Liver (tissue), 9 donors: ENCODE measurements around the gene NUDT1. TPM values are rescaled to one million over a fixed set of nuclear protein-coding genes. Genes with fewer than 3 reads are reported as not detected.

ENCODE experiments used
- DNase-seq: peaks from one replicate; pipeline ENCODE4 v3.0.0-alpha.2; 2017; ENCODE audit warnings: low spot score
- H3K27ac ChIP-seq, 2 donors: one replicate each; pipeline ENCODE4 v1.7.0; 2013; ENCODE audit warnings: inconsistent platforms in 2 of 2, low read length in 2 of 2, control low read depth in 1 of 2, low read depth in 1 of 2, mild to moderate bottlenecking in 1 of 2
- H3K27me3 ChIP-seq, 4 donors: one replicate each; pipeline versions ENCODE4 v1.6.1 to v1.7.0; 2013; ENCODE audit warnings: low read length in 3 of 4, inconsistent platforms in 1 of 4, mild to moderate bottlenecking in 1 of 4, moderate library complexity in 1 of 4; ENCODE audit not compliant: control insufficient read depth in 4 of 4, insufficient read depth in 4 of 4
- H3K36me3 ChIP-seq, 4 donors: one replicate each; pipeline versions ENCODE4 v1.6.1 to v1.7.0; 2013; ENCODE audit warnings: low read length in 3 of 4, mild to moderate bottlenecking in 3 of 4, low read depth in 1 of 4, moderate library complexity in 1 of 4; ENCODE audit not compliant: control insufficient read depth in 4 of 4, insufficient read depth in 3 of 4
- H3K4me1 ChIP-seq, 4 donors: one replicate each; pipeline versions ENCODE4 v1.6.1 to v1.7.0; 2013; ENCODE audit warnings: low read length in 3 of 4, mild to moderate bottlenecking in 3 of 4, moderate library complexity in 1 of 4; ENCODE audit not compliant: control insufficient read depth in 4 of 4, insufficient read depth in 4 of 4
- H3K4me3 ChIP-seq, 3 donors: one replicate each; pipeline versions ENCODE4 v1.6.1 to v1.7.0; 2013; ENCODE audit warnings: low read length in 3 of 3, control low read depth in 1 of 3, low read depth in 1 of 3, mild to moderate bottlenecking in 1 of 3
- H3K9ac ChIP-seq, 2 donors: one replicate each; pipeline ENCODE4 v1.7.0; 2013; ENCODE audit warnings: low read length in 2 of 2, mild to moderate bottlenecking in 2 of 2, moderate library complexity in 2 of 2, control low read depth in 1 of 2, low read depth in 1 of 2
- H3K9me3 ChIP-seq, 4 donors: one replicate each; pipeline versions ENCODE4 v1.6.1 to v1.7.0; 2013; ENCODE audit warnings: low read length in 3 of 4; ENCODE audit not compliant: control insufficient read depth in 4 of 4
- EGR1 ChIP-seq, 2 donors: IDR thresholded peaks; 2 replicates each; pipeline ENCODE4 v1.6.1; 2016 to 2018; ENCODE audit warnings: antibody characterized with exemption in 2 of 2, low read depth in 2 of 2
- FOXA2 ChIP-seq: IDR thresholded peaks from 2 replicates; pipeline ENCODE4 v1.6.1; 2016; ENCODE audit warnings: antibody characterized with exemption
- GABPA ChIP-seq, 2 donors: IDR thresholded peaks in 1 of 2; conservative IDR thresholded peaks in 1 of 2; 2 replicates each; pipeline ENCODE4 v1.6.1; 2016; ENCODE audit warnings: antibody characterized with exemption in 2 of 2, mild to moderate bottlenecking in 1 of 2, moderate library complexity in 1 of 2
- HNF4A ChIP-seq, 2 donors: conservative IDR thresholded peaks; 2 replicates each; pipeline ENCODE4 v1.6.1; 2016; ENCODE audit warnings: antibody characterized with exemption in 2 of 2, mild to moderate bottlenecking in 2 of 2
- HNF4G ChIP-seq: IDR thresholded peaks from 2 replicates; pipeline ENCODE4 v1.6.1; 2016; ENCODE audit warnings: antibody characterized with exemption
- JUND ChIP-seq, 2 donors: IDR thresholded peaks; 2 replicates each; pipeline ENCODE4 v1.6.1; 2016; ENCODE audit warnings: antibody characterized with exemption in 2 of 2
- NR2F2 ChIP-seq: IDR thresholded peaks from 2 replicates; pipeline ENCODE4 v1.6.1; 2016; ENCODE audit warnings: antibody characterized with exemption
- RAD21 ChIP-seq, 2 donors: IDR thresholded peaks; 2 replicates each; pipeline ENCODE4 v1.6.1; 2016; ENCODE audit warnings: antibody characterized with exemption in 2 of 2, mild to moderate bottlenecking in 2 of 2
- RXRA ChIP-seq, 2 donors: IDR thresholded peaks; 2 replicates each; pipeline ENCODE4 v1.6.1; 2017 to 2018; ENCODE audit warnings: antibody characterized with exemption in 2 of 2, mild to moderate bottlenecking in 1 of 2
- SP1 ChIP-seq: IDR thresholded peaks from 2 replicates; pipeline ENCODE4 v1.6.1; 2018; ENCODE audit warnings: antibody characterized with exemption, mild to moderate bottlenecking
- TAF1 ChIP-seq: conservative IDR thresholded peaks from 2 replicates; pipeline ENCODE4 v1.6.1; 2016; ENCODE audit warnings: antibody characterized with exemption, mild to moderate bottlenecking
- YY1 ChIP-seq: IDR thresholded peaks from 2 replicates; pipeline ENCODE4 v1.6.1; 2016; ENCODE audit warnings: antibody characterized with exemption, mild to moderate bottlenecking
- WGBS: extraction: QIAGEN DNeasy Blood & Tissue Kit; methylation state at CpG from one replicate; pipeline ENCODE4 v1.1.7; 2013; 5-methylcytosine and 5-hydroxymethylcytosine counted together
- polyA plus RNA-seq, 2 donors: library from polyadenylated mRNA; stranded (reverse) in 1 of 2; unstranded in 1 of 2; fragments of 200-250 nt in 1 of 2; fragments of >200 nt in 1 of 2; fragmentation: Nextera tagmentation in 1 of 2; extraction: Ambion mirVana in 1 of 2; gene quantifications; one replicate each; pipeline versions ENCODE4 v1.2.1 to v1.2.3, GENCODE V29; 2013 to 2015
- total RNA-seq, 2 donors: library from RNA; depleted of rRNA; stranded (reverse); fragments of >200 nt; gene quantifications; one replicate each; pipeline ENCODE4 v1.2.3, GENCODE V29; 2014
- TF ChIP-seq, protein P1 (sequence below): IDR thresholded peaks from 2 replicates; pipeline ENCODE4 v1.6.1; 2016; ENCODE audit warnings: antibody characterized with exemption
- TF ChIP-seq, protein P2 (sequence below): fragments of 150-350 bp; IDR thresholded peaks from 2 replicates; pipeline ENCODE4 v1.5.1; 2017; ENCODE audit warnings: improper control_type of control experiment, low read depth, low read length; ENCODE audit not compliant: missing input control
- TF ChIP-seq, protein P3 (sequence below): IDR thresholded peaks from 2 replicates; pipeline ENCODE4 v1.6.1; 2016; ENCODE audit warnings: antibody characterized with exemption
- TF ChIP-seq, protein P4 (sequence below): IDR thresholded peaks from 2 replicates; pipeline ENCODE4 v1.6.1; 2016; ENCODE audit warnings: antibody characterized with exemption
- donor health status: healthy.
- donor health status: healthy.
- donor health status: healthy.
- donor health status: healthy.
- donor health status: healthy.

NUDT1 gene
- total and polyA plus RNA-seq, 4 donors = 1.0 to 22.3 (median 3.1) TPM

DNA sequence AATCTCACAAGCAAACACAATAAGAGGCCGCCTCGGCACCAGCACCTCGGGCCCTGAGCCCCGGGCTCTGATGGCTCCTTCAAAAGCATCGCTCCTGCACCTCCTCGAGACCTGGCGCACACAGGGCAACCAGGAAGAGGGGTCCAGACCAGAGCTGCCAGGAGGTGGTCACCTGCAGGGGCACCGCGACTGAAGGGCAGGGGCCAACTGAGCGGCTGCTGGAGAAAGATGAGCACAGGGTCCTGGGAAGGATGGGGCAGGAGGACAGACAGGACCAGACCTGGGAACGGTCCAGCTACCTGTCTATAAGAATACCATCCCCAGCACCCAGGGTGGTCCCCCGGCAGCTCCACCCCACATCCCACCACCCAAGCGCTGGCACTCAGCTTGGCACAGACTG is 30.1 kb upstream of the NUDT1 start:
- Histone ChIP-seq H3K4me1 (no peaks in the 10 kb centered on the region), H3K27ac (no peak overlapping the region), H3K36me3 (peaks cover 3 to 62% (median 23%) of the 10 kb centered on the region in 4 donors), H3K9ac (no peak overlapping the region), H3K27me3 (no peaks in the 10 kb centered on the region), H3K4me3 (no peak overlapping the region), H3K9me3 (no peaks in the 10 kb centered on the region)
- no peak for DNase-seq
- TF ChIP-seq HNF4G (no peak), HNF4A (conservative IDR thresholded peaks at IDR 0.05) (no peak), YY1 (no peak), NR2F2 (no peak), RAD21 (IDR thresholded peaks at IDR 0.05) (no peak), EGR1 (IDR thresholded peaks at IDR 0.05; ENCODE audit: low read depth in 2 of 2) (no peak), FOXA2 (no peak), SP1 (no peak), TAF1 (no peak)
- TF ChIP-seq, protein P1, sequence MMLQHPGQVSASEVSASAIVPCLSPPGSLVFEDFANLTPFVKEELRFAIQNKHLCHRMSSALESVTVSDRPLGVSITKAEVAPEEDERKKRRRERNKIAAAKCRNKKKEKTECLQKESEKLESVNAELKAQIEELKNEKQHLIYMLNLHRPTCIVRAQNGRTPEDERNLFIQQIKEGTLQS = no peak
- TF ChIP-seq, protein P2, sequence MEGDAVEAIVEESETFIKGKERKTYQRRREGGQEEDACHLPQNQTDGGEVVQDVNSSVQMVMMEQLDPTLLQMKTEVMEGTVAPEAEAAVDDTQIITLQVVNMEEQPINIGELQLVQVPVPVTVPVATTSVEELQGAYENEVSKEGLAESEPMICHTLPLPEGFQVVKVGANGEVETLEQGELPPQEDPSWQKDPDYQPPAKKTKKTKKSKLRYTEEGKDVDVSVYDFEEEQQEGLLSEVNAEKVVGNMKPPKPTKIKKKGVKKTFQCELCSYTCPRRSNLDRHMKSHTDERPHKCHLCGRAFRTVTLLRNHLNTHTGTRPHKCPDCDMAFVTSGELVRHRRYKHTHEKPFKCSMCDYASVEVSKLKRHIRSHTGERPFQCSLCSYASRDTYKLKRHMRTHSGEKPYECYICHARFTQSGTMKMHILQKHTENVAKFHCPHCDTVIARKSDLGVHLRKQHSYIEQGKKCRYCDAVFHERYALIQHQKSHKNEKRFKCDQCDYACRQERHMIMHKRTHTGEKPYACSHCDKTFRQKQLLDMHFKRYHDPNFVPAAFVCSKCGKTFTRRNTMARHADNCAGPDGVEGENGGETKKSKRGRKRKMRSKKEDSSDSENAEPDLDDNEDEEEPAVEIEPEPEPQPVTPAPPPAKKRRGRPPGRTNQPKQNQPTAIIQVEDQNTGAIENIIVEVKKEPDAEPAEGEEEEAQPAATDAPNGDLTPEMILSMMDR = no peak
- WGBS = 97% methylated on average over 13 of the region's 13 CpGs

DNA sequence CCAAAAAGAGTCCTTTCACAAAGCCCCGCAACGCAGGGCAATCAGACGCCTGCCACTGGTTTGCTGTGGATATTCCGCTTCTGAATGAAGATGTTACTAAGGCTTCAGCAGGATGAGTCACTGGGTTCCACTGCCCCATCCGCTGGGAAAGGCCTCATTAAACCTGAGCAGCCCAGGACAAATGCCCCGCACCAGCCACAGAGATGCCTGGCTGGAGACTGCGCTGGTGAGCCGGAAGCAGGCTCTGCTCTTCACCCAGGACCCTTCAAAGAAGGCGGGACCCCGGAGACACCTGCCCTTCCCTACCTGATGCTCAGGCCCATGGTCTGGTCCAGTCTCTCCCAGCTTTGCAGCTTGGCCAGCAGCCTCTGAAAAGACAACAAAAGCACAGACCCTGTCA is 29.1 kb upstream of the NUDT1 start:
- Histone ChIP-seq H3K9ac (no peak overlapping the region), H3K27ac (no peak overlapping the region), H3K36me3 (peaks cover 6 to 64% (median 29%) of the 10 kb centered on the region in 4 donors), H3K4me3 (no peak overlapping the region), H3K4me1 (no peaks in the 10 kb centered on the region), H3K9me3 (no peaks in the 10 kb centered on the region), H3K27me3 (no peaks in the 10 kb centered on the region)
- DNase-seq = no peak
- 99% methylated on average over 10 of the region's 10 CpGs for WGBS
- no peak for TF ChIP-seq YY1
- TF ChIP-seq EGR1 (IDR thresholded peaks at IDR 0.05; ENCODE audit: low read depth in 2 of 2) = no peak
- no peak for TF ChIP-seq GABPA (IDR thresholded peaks at IDR 0.05 in 1 of 2, conservative IDR thresholded peaks at IDR 0.05 in 1 of 2)
- TF ChIP-seq HNF4G = no peak
- TF ChIP-seq, protein P3, sequence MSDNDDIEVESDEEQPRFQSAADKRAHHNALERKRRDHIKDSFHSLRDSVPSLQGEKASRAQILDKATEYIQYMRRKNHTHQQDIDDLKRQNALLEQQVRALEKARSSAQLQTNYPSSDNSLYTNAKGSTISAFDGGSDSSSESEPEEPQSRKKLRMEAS = no peak
- TF ChIP-seq, protein P2 = no peak
- no peak for TF ChIP-seq JUND (IDR thresholded peaks at IDR 0.05)
- TF ChIP-seq NR2F2 = no peak
- TF ChIP-seq, protein P1 = no peak
- no peak for TF ChIP-seq RXRA (IDR thresholded peaks at IDR 0.05)
- TF ChIP-seq, protein P4, sequence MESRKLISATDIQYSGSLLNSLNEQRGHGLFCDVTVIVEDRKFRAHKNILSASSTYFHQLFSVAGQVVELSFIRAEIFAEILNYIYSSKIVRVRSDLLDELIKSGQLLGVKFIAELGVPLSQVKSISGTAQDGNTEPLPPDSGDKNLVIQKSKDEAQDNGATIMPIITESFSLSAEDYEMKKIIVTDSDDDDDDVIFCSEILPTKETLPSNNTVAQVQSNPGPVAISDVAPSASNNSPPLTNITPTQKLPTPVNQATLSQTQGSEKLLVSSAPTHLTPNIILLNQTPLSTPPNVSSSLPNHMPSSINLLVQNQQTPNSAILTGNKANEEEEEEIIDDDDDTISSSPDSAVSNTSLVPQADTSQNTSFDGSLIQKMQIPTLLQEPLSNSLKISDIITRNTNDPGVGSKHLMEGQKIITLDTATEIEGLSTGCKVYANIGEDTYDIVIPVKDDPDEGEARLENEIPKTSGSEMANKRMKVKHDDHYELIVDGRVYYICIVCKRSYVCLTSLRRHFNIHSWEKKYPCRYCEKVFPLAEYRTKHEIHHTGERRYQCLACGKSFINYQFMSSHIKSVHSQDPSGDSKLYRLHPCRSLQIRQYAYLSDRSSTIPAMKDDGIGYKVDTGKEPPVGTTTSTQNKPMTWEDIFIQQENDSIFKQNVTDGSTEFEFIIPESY = no peak
- no peak for TF ChIP-seq FOXA2
- no peak for TF ChIP-seq TAF1
